GM06990 (cell line): ENCODE results near the gene MRTFB.

ENCODE experiments used
- DNase-seq: peaks from one replicate; pipeline ENCODE4 v3.0.0-alpha.2; 2011; ENCODE audit not compliant: insufficient read length; ENCODE audit errors: extremely low read depth
- H3K27me3 ChIP-seq: replicated peaks from 2 replicates; pipeline ENCODE4 v1.6.0; 2011; ENCODE audit warnings: low read length; ENCODE audit not compliant: control insufficient read depth, insufficient read depth
- H3K36me3 ChIP-seq: 2 replicates; pipeline ENCODE4 v1.5.1; 2011; ENCODE audit warnings: low read length; ENCODE audit not compliant: control insufficient read depth, insufficient read depth
- H3K4me3 ChIP-seq: replicated peaks from 2 replicates; pipeline ENCODE4 v1.5.1; 2011; ENCODE audit warnings: low read depth, mild to moderate bottlenecking, control low read depth, low read length
- TF ChIP-seq, protein P1 (sequence below): IDR thresholded peaks from 2 replicates; pipeline ENCODE4 v1.5.1; 2011; ENCODE audit warnings: low read length, control low read depth, mild to moderate bottlenecking, inconsistent platforms; ENCODE audit not compliant: insufficient read depth, poor library complexity, severe bottlenecking

The MRTFB gene

DNA sequence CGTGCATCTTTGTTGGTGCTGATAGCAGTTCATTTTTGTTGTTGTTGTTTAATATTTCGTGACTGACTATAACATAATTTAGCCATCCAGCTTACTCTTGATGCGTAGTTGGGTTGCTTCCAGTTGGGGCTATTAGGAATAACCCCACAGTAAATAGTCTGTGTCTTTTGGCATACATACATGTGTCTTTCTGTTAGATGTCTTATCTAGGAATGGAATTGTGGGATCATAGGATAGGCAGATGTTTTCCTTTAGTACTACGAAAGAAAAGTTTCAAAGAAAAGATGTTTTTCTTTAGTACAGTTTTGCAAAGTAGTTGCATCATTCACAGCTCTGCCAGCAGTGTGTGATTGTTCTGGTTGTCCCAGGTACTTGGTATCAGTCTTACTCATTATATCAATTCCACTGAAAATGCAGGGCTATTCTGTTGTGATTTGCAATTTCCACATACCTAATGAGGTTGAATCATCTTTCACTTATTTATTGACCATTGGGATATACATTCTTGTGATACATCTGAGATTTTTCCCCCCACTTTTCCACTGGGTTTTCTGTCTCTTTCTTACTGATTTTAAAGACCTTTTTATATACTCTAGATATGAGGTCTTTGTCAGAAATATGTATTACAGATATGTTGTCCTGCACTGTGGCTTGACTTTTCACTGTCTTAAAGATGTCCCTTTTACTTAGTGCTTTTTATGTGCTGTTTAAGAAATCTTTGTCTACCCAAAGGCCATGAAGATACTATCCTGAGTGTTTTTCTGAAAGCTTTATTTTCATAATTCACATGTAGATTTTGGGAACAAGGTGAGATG, 173.3 kb downstream of the MRTFB start:
- TF ChIP-seq, protein P1, sequence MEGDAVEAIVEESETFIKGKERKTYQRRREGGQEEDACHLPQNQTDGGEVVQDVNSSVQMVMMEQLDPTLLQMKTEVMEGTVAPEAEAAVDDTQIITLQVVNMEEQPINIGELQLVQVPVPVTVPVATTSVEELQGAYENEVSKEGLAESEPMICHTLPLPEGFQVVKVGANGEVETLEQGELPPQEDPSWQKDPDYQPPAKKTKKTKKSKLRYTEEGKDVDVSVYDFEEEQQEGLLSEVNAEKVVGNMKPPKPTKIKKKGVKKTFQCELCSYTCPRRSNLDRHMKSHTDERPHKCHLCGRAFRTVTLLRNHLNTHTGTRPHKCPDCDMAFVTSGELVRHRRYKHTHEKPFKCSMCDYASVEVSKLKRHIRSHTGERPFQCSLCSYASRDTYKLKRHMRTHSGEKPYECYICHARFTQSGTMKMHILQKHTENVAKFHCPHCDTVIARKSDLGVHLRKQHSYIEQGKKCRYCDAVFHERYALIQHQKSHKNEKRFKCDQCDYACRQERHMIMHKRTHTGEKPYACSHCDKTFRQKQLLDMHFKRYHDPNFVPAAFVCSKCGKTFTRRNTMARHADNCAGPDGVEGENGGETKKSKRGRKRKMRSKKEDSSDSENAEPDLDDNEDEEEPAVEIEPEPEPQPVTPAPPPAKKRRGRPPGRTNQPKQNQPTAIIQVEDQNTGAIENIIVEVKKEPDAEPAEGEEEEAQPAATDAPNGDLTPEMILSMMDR: no peak
- Histone ChIP-seq H3K36me3 (peaks cover 5% of the 10 kb centered on the region), H3K4me3 (no peak overlapping the region), H3K27me3 (no peaks in the 10 kb centered on the region)
- DNase-seq: no peak

DNA sequence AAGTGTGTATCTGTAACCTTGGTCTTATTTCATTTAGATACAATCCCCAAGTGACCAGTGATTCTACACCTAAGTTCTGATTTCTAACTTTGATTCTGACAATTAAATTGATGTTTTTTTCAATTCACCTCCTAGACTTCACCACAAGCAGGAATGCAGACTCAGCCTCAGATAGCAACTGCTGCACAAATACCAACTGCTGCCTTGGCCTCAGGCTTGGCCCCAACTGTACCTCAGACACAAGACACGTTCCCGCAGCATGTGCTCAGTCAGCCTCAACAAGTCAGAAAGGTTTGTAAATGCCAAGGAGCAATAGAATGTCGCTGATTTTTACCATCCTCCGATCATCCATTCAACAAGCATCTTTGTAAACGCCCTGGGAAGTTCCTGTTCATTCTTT, 177.7 kb downstream of the MRTFB start:
- no peak for DNase-seq
- Histone ChIP-seq H3K36me3 (peaks cover 13% of the 10 kb centered on the region), H3K4me3 (no peak overlapping the region), H3K27me3 (no peaks in the 10 kb centered on the region)
- TF ChIP-seq, protein P1: no peak

DNA sequence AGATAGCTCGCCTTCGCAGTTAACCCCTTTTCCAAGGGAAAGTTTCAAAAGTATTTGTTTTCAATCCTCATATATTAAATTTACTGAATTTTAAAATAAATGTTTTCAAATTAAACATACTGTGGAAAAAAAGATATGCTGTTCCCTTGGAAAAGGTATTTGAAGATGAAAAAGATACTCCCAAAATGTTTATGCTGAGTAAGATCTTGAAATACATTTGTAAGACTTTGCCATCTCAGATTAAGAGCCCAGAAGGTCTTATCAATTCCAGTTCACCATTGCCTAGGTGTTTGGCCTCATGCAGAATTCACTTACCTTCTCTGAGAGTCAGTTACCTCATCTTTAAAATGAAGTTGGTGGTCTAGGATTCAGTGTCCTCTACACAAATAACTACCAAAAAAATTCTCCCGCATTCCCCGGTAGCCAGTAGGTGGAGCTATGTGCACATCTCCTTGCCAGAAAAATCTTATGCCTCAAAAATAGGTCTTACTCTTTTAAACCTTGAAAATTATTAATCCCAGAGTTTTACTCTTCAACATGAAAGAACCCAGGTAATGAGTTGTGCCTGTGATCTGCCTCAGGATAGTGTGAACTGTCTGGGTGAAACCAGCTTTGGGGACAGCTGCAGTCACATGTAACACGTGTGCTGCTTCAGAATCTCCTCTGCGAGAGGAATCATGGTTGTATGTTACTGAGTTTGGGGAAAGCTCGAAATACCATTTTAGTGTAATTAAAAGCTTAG, 178.3 kb downstream of the MRTFB start:
- H3K4me3 ChIP-seq: no peak overlapping the region
- no peaks in the 10 kb centered on the region for H3K27me3 ChIP-seq
- TF ChIP-seq, protein P1: peak; percentile 89
- no peak for DNase-seq
- H3K36me3 ChIP-seq: peaks cover 13% of the 10 kb centered on the region

DNA sequence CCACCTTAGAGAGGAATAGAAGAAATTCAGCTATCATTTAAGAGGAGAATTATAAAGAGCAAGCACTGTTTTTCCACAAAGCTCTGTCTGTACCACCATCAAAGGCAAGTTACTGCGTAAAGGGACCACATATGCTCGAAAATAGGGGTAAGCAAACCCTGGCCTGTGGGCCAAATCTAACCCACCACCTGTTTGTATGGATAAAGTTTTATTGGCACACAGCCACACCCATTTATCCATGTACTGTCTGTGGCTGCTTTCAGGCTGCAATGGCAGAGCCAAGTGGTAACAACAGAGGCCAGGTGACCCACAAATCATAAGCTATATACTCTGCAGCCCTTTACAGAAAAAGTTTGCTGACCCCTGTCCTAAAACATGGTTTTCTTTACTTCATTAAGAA, 180.3 kb downstream of the MRTFB start:
- Histone ChIP-seq H3K4me3 (no peak overlapping the region), H3K36me3 (peaks cover 10% of the 10 kb centered on the region)
- no peak for DNase-seq

DNA sequence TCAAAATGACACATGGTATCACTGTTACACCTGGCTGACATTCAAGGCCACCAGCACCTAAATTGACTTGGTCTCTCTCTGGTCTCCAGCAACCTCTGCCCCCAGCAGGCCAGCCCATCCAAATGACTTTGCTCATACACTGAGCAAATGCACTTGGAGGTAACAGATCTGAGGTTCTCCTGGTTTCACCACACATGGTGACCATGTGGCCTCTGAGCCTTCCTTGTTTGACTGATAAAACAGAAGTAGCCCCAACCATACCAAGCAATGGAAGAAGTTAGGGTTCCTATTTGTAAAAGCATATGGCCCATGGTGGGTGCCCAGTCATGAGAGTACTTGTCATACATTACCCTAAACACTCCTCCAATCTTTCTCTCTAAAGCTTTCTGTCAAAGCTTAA, 181.7 kb downstream of the MRTFB start:
- H3K4me3 ChIP-seq: no peak overlapping the region
- no peaks in the 10 kb centered on the region for H3K27me3 ChIP-seq
- TF ChIP-seq, protein P1: no peak
- H3K36me3 ChIP-seq: peaks cover 8% of the 10 kb centered on the region
- no peak for DNase-seq

More for the DNA sequence above, 180.3 kb downstream of the MRTFB start:
- TF ChIP-seq, protein P1: no peak
- no peaks in the 10 kb centered on the region for H3K27me3 ChIP-seq
